H1 (cell line): Measurements from ENCODE around the gene MYOM1. TPM values are rescaled to one million over a fixed set of nuclear protein-coding genes. Genes with fewer than 3 reads are reported as not detected.

Experiments used
- CTCF ChIA-PET: fragments of 300-600 bp; sonication (Branson Sonifier 250); formaldehyde crosslinking; loops from one replicate; lab custom pipeline; 2021; ENCODE audit not compliant: partially characterized antibody; lab: Charles Lee
- POLR2A ChIA-PET: fragments of 300-600 bp; sonication (Branson Sonifier 250); formaldehyde crosslinking; loops from one replicate; lab custom pipeline; 2021; ENCODE audit warnings: inconsistent platforms; ENCODE audit not compliant: partially characterized antibody; lab: Charles Lee
- DNase-seq, 2 experiments: peaks; one replicate each; pipeline versions ENCODE4 v3.0.0 to v3.0.0-alpha.2; 2010 to 2022; ENCODE audit warnings: low spot score in 2 of 2, low read depth in 1 of 2, mixed read lengths in 1 of 2
- FAIRE-seq: peaks from 2 replicates; lab custom pipeline; 2011; peaks lifted over from hg19 to GRCh38; lab: Jason Lieb, UNC
- H2AFZ ChIP-seq: 2 replicates; pipeline ENCODE4 v1.8.1; 2012; ENCODE audit warnings: low read length, inconsistent platforms
- H2AK5ac ChIP-seq: 2 replicates; pipeline ENCODE4 v1.6.1; 2013; ENCODE audit warnings: low read depth, low read length
- H2BK120ac ChIP-seq: replicated peaks from 2 replicates; pipeline ENCODE3; 2013; ENCODE audit warnings: low read depth, low read length, inconsistent platforms
- H2BK12ac ChIP-seq: 2 replicates; pipeline ENCODE4 v1.6.1; 2013; ENCODE audit warnings: low read depth, low read length
- H2BK15ac ChIP-seq: 2 replicates; pipeline ENCODE4 v1.6.1; 2013; ENCODE audit warnings: low read length
- H2BK20ac ChIP-seq: 2 replicates; pipeline ENCODE4 v1.6.1; 2013; ENCODE audit warnings: low read length
- H2BK5ac ChIP-seq: 2 replicates; pipeline ENCODE4 v1.6.1; 2013; ENCODE audit warnings: low read depth, low read length
- H3K14ac ChIP-seq: 2 replicates; pipeline ENCODE4 v1.6.1; 2013; ENCODE audit warnings: inconsistent platforms; ENCODE audit not compliant: insufficient read length
- H3K18ac ChIP-seq: 2 replicates; pipeline ENCODE4 v1.6.1; 2013; ENCODE audit warnings: low read length; ENCODE audit errors: extremely low read depth
- H3K23ac ChIP-seq: 2 replicates; pipeline ENCODE4 v1.6.1; 2013; ENCODE audit warnings: inconsistent platforms; ENCODE audit not compliant: insufficient read length
- H3K23me2 ChIP-seq: 2 replicates; pipeline ENCODE4 v1.6.1; 2013; ENCODE audit warnings: low read depth, low read length
- H3K27ac ChIP-seq: 2 replicates; pipeline ENCODE4 v1.6.1; 2011; ENCODE audit warnings: low read depth, low read length, inconsistent platforms
- H3K27me3 ChIP-seq, 4 experiments: replicated peaks in 1 of 4; 1 replicate in 1 of 4; 2 replicates in 3 of 4; pipeline versions ENCODE4 v1.6.1 to v1.8.1; 2011 to 2013; ENCODE audit warnings: low read length in 3 of 4, mild to moderate bottlenecking in 3 of 4, inconsistent platforms in 2 of 4, mixed read lengths in 2 of 4, moderate library complexity in 1 of 4; ENCODE audit not compliant: control insufficient read depth in 3 of 4, insufficient read depth in 3 of 4; ENCODE audit errors: extremely low read depth in 1 of 4
- H3K36me3 ChIP-seq, 4 experiments: 2 replicates each; pipeline versions ENCODE4 v1.6.1 to v1.8.1; 2011 to 2013; ENCODE audit warnings: mild to moderate bottlenecking in 4 of 4, low read length in 3 of 4, moderate library complexity in 2 of 4, control low read depth in 1 of 4, inconsistent platforms in 1 of 4; ENCODE audit not compliant: insufficient read depth in 4 of 4, control insufficient read depth in 2 of 4
- H3K4ac ChIP-seq: replicated peaks from 2 replicates; pipeline ENCODE3; 2013; ENCODE audit warnings: low read length, low read depth, mixed read lengths, inconsistent platforms; ENCODE audit not compliant: insufficient read length
- H3K4me1 ChIP-seq, 4 experiments: replicated peaks in 1 of 4; 1 replicate in 1 of 4; 2 replicates in 3 of 4; pipeline versions ENCODE4 v1.6.1 to v1.8.1; 2011 to 2013; ENCODE audit warnings: low read length in 3 of 4, inconsistent platforms in 2 of 4, mixed read lengths in 1 of 4; ENCODE audit not compliant: insufficient read depth in 4 of 4, control insufficient read depth in 3 of 4
- H3K4me2 ChIP-seq, 2 experiments: 2 replicates each; pipeline versions ENCODE4 v1.6.1 to v1.8.1; 2011 to 2013; ENCODE audit warnings: low read depth in 2 of 2, low read length in 2 of 2, control low read depth in 1 of 2, inconsistent platforms in 1 of 2, mild to moderate bottlenecking in 1 of 2; ENCODE audit not compliant: insufficient read depth in 1 of 2
- H3K4me3 ChIP-seq, 4 experiments: fragments of 200-600, 300-600 bp in 1 of 4; sonication (generic), shearing (Covaris generic), sonication (Bioruptor Twin) in 1 of 4; 2 replicates each; pipeline versions ENCODE4 v1.5.1 to v1.8.1; 2011 to 2016; ENCODE audit warnings: low read length in 4 of 4, low read depth in 3 of 4, control low read depth in 2 of 4, inconsistent platforms in 2 of 4, mild to moderate bottlenecking in 2 of 4, mixed read lengths in 1 of 4, moderate library complexity in 1 of 4; ENCODE audit not compliant: insufficient read depth in 2 of 4; ENCODE audit errors: extremely low read depth in 1 of 4
- H3K56ac ChIP-seq: replicated peaks from 2 replicates; pipeline ENCODE3; 2013; ENCODE audit warnings: low read depth, mild to moderate bottlenecking, mixed read lengths, low read length, inconsistent platforms; ENCODE audit not compliant: insufficient read length
- H3K79me1 ChIP-seq: 2 replicates; pipeline ENCODE4 v1.6.1; 2013; ENCODE audit warnings: low read depth, low read length, control low read depth
- H3K79me2 ChIP-seq, 2 experiments: 2 replicates each; pipeline versions ENCODE4 v1.6.1 to v1.8.1; 2012 to 2013; ENCODE audit warnings: low read length in 2 of 2, mild to moderate bottlenecking in 2 of 2, inconsistent platforms in 1 of 2; ENCODE audit not compliant: insufficient read depth in 2 of 2, control insufficient read depth in 1 of 2
- H3K9ac ChIP-seq, 4 experiments: replicated peaks in 1 of 4; 1 replicate in 1 of 4; 2 replicates in 3 of 4; pipeline versions ENCODE4 v1.6.1 to v1.8.1; 2011 to 2013; ENCODE audit warnings: low read depth in 3 of 4, low read length in 3 of 4, control low read depth in 2 of 4, mild to moderate bottlenecking in 2 of 4, moderate library complexity in 2 of 4, inconsistent platforms in 1 of 4; ENCODE audit errors: extremely low read depth in 1 of 4
- H3K9me3 ChIP-seq, 2 experiments: 2 replicates each; pipeline versions ENCODE4 v1.6.1 to v1.8.1; 2012 to 2013; ENCODE audit warnings: mild to moderate bottlenecking in 2 of 2, moderate library complexity in 2 of 2, control low read depth in 1 of 2, inconsistent platforms in 1 of 2, low read depth in 1 of 2, low read length in 1 of 2, mixed read lengths in 1 of 2; ENCODE audit not compliant: insufficient read depth in 2 of 2
- H4K20me1 ChIP-seq, 2 experiments: replicated peaks in 1 of 2; 2 replicates each; pipeline versions ENCODE3 to v1.8.1; 2011 to 2013; ENCODE audit warnings: inconsistent platforms in 2 of 2, low read length in 2 of 2, mild to moderate bottlenecking in 1 of 2; ENCODE audit not compliant: insufficient read depth in 2 of 2, control insufficient read depth in 1 of 2
- H4K5ac ChIP-seq: 2 replicates; pipeline ENCODE4 v1.6.1; 2013; ENCODE audit warnings: low read length, low read depth, mixed read lengths, inconsistent platforms; ENCODE audit not compliant: insufficient read length
- H4K8ac ChIP-seq: 2 replicates; pipeline ENCODE4 v1.8.0; 2013; ENCODE audit warnings: mild to moderate bottlenecking, moderate library complexity, low read length, inconsistent platforms; ENCODE audit not compliant: insufficient read depth; ENCODE audit errors: extremely low read depth
- H4K91ac ChIP-seq: replicated peaks from 2 replicates; pipeline ENCODE3; 2013; ENCODE audit warnings: low read length, mixed read lengths, inconsistent platforms; ENCODE audit not compliant: insufficient read length
- WGBS, 2 experiments: shearing (Covaris generic) in 1 of 2; methylation state at CpG; one replicate each; pipeline versions ENCODE4 v1.1.6 to v1.1.7; 2013 to 2015; ENCODE audit warnings: low lambda C conversion rate in 2 of 2, mixed read lengths in 2 of 2, inconsistent platforms in 1 of 2, low coverage in 1 of 2, missing lambda C conversion rate in 1 of 2; ENCODE audit not compliant: insufficient replicate concordance in 2 of 2, insufficient coverage in 1 of 2, insufficient read length in 1 of 2; ENCODE audit errors: extremely low coverage in 1 of 2, missing lambda C conversion rate in 1 of 2; 5-methylcytosine and 5-hydroxymethylcytosine counted together
- polyA plus RNA-seq, 7 experiments: library from polyadenylated mRNA; depleted of rRNA in 3 of 7; stranded (reverse) in 5 of 7; unstranded in 2 of 7; fragments of >200 nt in 5 of 7; fragments of 200-250 nt in 2 of 7; gene quantifications; 1 replicate in 5 of 7; 2 replicates in 1 of 7; 4 replicates in 1 of 7; pipeline versions ENCODE4 v1.2.1 to v1.2.3, GENCODE V29; 2011 to 2013; ENCODE audit warnings: missing spikeins in 2 of 7, mixed read lengths in 2 of 7
- total RNA-seq: library from RNA; stranded (reverse); fragmentation: NEBNext Ultra II Directional; extraction: Animal tissue kit (Norgen Biotek cat#: 25700); gene quantifications from 2 replicates; pipeline ENCODE4 v1.2.1, GENCODE V29; 2021

The MYOM1 gene
- total and polyA plus RNA-seq, 2 of the 8 experiments (the other 6 are each of a cell fraction or from before 2014, with no cell fraction given): 0.06 to 0.32 TPM

DNA sequence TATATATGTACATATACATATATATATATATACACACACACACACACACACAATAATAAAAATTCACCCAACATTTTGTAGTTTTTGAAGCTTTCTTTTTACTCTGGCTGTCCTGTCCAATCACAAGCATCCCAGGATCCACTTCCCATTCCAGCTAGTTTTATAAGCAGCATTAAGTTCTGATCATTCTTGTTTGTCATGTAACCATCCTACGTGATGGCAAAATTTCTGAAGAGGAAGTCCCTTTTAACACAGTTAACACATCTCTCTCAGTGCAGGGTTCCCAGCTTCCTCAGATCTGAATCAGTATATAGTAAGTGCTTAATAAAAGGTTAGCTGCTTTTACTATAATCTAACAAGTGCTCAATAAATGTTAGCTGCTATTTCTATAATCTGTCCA is 26.4 kb downstream of the MYOM1 start:
- Histone ChIP-seq H3K36me3 (no peaks in the 10 kb centered on the region), H3K79me1 (no peaks in the 10 kb centered on the region), H3K27ac (no peak overlapping the region), H2AK5ac (no peak overlapping the region), H2BK120ac (no peak overlapping the region), H4K8ac (no peak overlapping the region), H2BK5ac (no peak overlapping the region), H3K14ac (no peak overlapping the region), H2AFZ (no peak overlapping the region), H2BK12ac (no peak overlapping the region), H3K4me3 (no peak overlapping the region), H3K9ac (no peak overlapping the region), H4K20me1 (no peaks in the 10 kb centered on the region), H3K18ac (no peak overlapping the region), H3K4ac (no peak overlapping the region), H3K79me2 (no peaks in the 10 kb centered on the region), H3K9me3 (no peaks in the 10 kb centered on the region), H4K5ac (no peak overlapping the region), H3K4me1 (no peaks in the 10 kb centered on the region), H3K23ac (no peak overlapping the region), H3K23me2 (no peaks in the 10 kb centered on the region), H3K27me3 (no peaks in the 10 kb centered on the region), H3K4me2 (no peak overlapping the region), H4K91ac (no peak overlapping the region), H2BK20ac (no peak overlapping the region), H2BK15ac (no peak overlapping the region), H3K56ac (no peak overlapping the region)
- WGBS, 2 experiments: 68% methylated on average over 1 of the region's 1 CpG; no CpG with 5 or more reads in 1 of the 2 experiments
- ChIA-PET POLR2A (no interaction called here), CTCF (interaction anchor here (0.6 to 1.5 kb wide), 3 partner anchors 9 to 28 kb away, joined by 3 to 4 read pairs (median 3); no protein-coding TSS in a partner anchor)
- no peak for DNase-seq
- no peak for FAIRE-seq
